Glutamatergic neuron (in vitro differentiated cells): ENCODE data around the gene MGARP. TPM values are rescaled to one million over a fixed set of nuclear protein-coding genes. Genes with fewer than 3 reads are reported as not detected.

Experiments used
- DNase-seq: peaks from one replicate; pipeline ENCODE4 v3.0.0; 2022
- H3K27ac Mint-ChIP-seq: one replicate; pipeline ENCODE4 v1.8.0; 2020; ENCODE audit warnings: mild to moderate bottlenecking, mixed read lengths, inconsistent platforms; ENCODE audit not compliant: unreplicated experiment
- H3K27me3 Mint-ChIP-seq: one replicate; pipeline ENCODE4 v1.8.0; 2020; ENCODE audit warnings: mild to moderate bottlenecking, moderate library complexity, mixed read lengths, inconsistent platforms; ENCODE audit not compliant: unreplicated experiment
- H3K36me3 Mint-ChIP-seq: one replicate; pipeline ENCODE4 v1.8.0; 2020; ENCODE audit warnings: mild to moderate bottlenecking, mixed read lengths, inconsistent platforms; ENCODE audit not compliant: unreplicated experiment
- H3K4me1 Mint-ChIP-seq: one replicate; pipeline ENCODE4 v1.8.0; 2020; ENCODE audit warnings: mild to moderate bottlenecking, low read depth, mixed read lengths, inconsistent platforms; ENCODE audit not compliant: unreplicated experiment
- H3K4me3 Mint-ChIP-seq: one replicate; pipeline ENCODE4 v1.8.0; 2020; ENCODE audit warnings: mild to moderate bottlenecking, mixed read lengths, inconsistent platforms; ENCODE audit not compliant: unreplicated experiment
- H3K9me3 Mint-ChIP-seq: one replicate; pipeline ENCODE4 v1.8.0; 2020; ENCODE audit warnings: mild to moderate bottlenecking, moderate library complexity, mixed read lengths, inconsistent platforms; ENCODE audit not compliant: unreplicated experiment
- CTCF ChIP-seq: fragments of 200-600 bp; sonication (generic); IDR thresholded peaks from one replicate; pipeline ENCODE4 v1.5.0; 2021; ENCODE audit not compliant: partially characterized antibody, unreplicated experiment
- total RNA-seq: library from RNA; stranded (reverse); fragmentation: NEBNext Ultra II Directional; extraction: Animal tissue kit (Norgen Biotek cat#: 25700); gene quantifications from one replicate; pipeline ENCODE4 v1.2.1, GENCODE V29; 2021; ENCODE audit not compliant: unreplicated experiment

Gene MGARP
- total RNA-seq, 1 donor from 2014 or later: 0.69 TPM

GRCh38 chr4:139301113-139301820 lies 21.2 kb upstream of the MGARP start, which contains the start of gene NAA15:
Gene NAA15, plus strand, starts transcription at chr4:139301505. Its CDS starts 273 bp downstream, at chr4:139301778.
- Mint-ChIP-seq H3K27ac (peak within 1 kb of the TSS; percentile 99), H3K27me3 (peaks cover 6% of the 10 kb centered on the region), H3K36me3 (peaks cover 5% of the 10 kb centered on the region)

GRCh38 chr4:139300431-139301112 lies 20.5 kb upstream of the MGARP start:
- Mint-ChIP-seq H3K27me3 (peaks cover 6% of the 10 kb centered on the region), H3K4me3 (peak overlapping the region; percentile 100), H3K9me3 (peaks cover 7% of the 10 kb centered on the region), H3K27ac (peak overlapping the region; percentile 99), H3K4me1 (peaks cover 10% of the 10 kb centered on the region), H3K36me3 (peaks cover 5% of the 10 kb centered on the region)
- no peak for TF ChIP-seq CTCF
- no peak for DNase-seq

More at GRCh38 chr4:139301113-139301820, 21.2 kb upstream of the MGARP start, which contains the start of gene NAA15:
- peak within 1 kb of the TSS; percentile 100 for H3K4me3 Mint-ChIP-seq
- DNase-seq: peak; percentile 98
- peaks cover 7% of the 10 kb centered on the region for H3K9me3 Mint-ChIP-seq
- TF ChIP-seq CTCF: no peak
- H3K4me1 Mint-ChIP-seq: peaks cover 8% of the 10 kb centered on the region

GRCh38 chr4:139299536-139299935 lies 19.5 kb upstream of the MGARP start:
- Mint-ChIP-seq H3K4me1 (peaks cover 12% of the 10 kb centered on the region), H3K36me3 (no peaks in the 10 kb centered on the region), H3K27me3 (peaks cover 6% of the 10 kb centered on the region), H3K4me3 (no peak overlapping the region), H3K27ac (no peak overlapping the region), H3K9me3 (peaks cover 9% of the 10 kb centered on the region)
- TF ChIP-seq CTCF: no peak
- DNase-seq: no peak

- Mint-ChIP-seq H3K27me3 (peaks cover 6% of the 10 kb centered on the region), H3K4me3 (no peak overlapping the region), H3K9me3 (peaks cover 9% of the 10 kb centered on the region), H3K27ac (no peak overlapping the region), H3K4me1 (peaks cover 9% of the 10 kb centered on the region), H3K36me3 (no peaks in the 10 kb centered on the region)
- TF ChIP-seq CTCF: no peak
- no peak for DNase-seq
These were observed 17.0 kb upstream of the MGARP start for GRCh38 chr4:139297001-139297410.

GRCh38 chr4:139295942-139296299 lies 15.9 kb upstream of the MGARP start:
- peak overlapping the region; percentile 98 for H3K4me3 Mint-ChIP-seq
- H3K9me3 Mint-ChIP-seq: peaks cover 7% of the 10 kb centered on the region
- peak overlapping the region; percentile 95 for H3K27ac Mint-ChIP-seq
- peak; percentile 8 for TF ChIP-seq CTCF
- peaks cover 8% of the 10 kb centered on the region for H3K4me1 Mint-ChIP-seq
- peaks cover 3% of the 10 kb centered on the region for H3K27me3 Mint-ChIP-seq
- no peaks in the 10 kb centered on the region for H3K36me3 Mint-ChIP-seq
- DNase-seq: no peak
